ENCODE results near the gene CPNE5.

The CPNE5 gene

DNA sequence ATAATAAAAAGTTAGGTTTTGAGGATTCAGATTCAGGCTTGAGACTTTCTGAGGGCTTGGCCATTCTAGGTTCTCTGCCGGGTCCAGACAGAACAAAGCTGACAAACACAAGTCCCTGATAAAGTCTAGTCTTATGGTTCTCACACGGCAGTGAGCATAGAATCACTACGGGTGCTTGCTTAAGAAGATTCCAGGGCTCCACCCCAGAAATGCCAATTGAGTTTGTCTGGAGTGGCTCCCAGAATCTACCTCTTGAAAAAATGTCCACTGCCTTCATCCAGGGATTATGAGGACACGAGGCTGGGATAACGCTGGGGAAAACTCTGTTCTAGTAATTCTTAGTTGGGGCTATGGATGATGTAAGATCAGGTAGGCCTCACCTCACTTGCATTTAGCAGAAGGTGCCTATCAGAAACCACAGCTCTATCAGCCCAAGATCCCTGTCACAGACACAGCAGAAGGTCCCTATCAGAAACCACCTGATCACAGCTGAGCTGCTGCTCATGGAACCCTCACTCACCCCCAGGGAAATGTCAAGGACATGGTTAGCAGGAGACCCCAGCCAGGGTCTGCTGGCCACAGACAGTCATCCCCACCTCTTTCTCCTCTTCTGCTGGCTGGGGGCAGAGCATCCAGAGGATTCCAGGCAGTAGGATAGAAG, 89.3 kb downstream of the CPNE5 start:
- FAIRE-seq (no peak), DNase-seq (ENCODE audit: low spot score) (no peak)

- FAIRE-seq (no peak), DNase-seq (ENCODE audit: low spot score) (no peak)
Observed at GRCh38 chr6:36746251-36746650, 93.0 kb downstream of the CPNE5 start.

DNA sequence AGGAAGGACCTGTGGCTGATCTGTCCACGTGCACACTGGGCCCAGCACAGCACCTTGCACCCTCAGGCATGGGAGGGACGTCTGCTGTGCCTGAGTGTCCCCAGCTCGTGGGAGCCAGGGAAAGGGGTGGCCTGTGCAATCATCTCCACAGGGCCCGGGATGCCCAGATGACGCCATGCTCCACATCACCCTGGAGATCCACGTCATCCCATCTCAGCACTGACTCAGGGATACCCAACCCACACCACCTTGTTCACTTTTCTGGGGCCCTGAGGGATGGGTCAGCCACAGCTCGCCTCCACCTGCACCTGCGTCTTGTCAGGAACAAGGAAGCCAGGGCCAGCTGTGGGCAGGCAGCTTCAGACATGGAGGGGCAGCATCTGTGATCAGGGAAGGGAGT, 93.4 kb downstream of the CPNE5 start:
- no peak for DNase-seq (ENCODE audit: low spot score)
- no peak for FAIRE-seq

- FAIRE-seq (no peak), DNase-seq (ENCODE audit: low spot score) (no peak)
Observed at GRCh38 chr6:36745283-36745682, 94.0 kb downstream of the CPNE5 start.

- DNase-seq (ENCODE audit: low spot score) (no peak), FAIRE-seq (no peak)
Observed at GRCh38 chr6:36744304-36744673, 95.0 kb downstream of the CPNE5 start.

DNA sequence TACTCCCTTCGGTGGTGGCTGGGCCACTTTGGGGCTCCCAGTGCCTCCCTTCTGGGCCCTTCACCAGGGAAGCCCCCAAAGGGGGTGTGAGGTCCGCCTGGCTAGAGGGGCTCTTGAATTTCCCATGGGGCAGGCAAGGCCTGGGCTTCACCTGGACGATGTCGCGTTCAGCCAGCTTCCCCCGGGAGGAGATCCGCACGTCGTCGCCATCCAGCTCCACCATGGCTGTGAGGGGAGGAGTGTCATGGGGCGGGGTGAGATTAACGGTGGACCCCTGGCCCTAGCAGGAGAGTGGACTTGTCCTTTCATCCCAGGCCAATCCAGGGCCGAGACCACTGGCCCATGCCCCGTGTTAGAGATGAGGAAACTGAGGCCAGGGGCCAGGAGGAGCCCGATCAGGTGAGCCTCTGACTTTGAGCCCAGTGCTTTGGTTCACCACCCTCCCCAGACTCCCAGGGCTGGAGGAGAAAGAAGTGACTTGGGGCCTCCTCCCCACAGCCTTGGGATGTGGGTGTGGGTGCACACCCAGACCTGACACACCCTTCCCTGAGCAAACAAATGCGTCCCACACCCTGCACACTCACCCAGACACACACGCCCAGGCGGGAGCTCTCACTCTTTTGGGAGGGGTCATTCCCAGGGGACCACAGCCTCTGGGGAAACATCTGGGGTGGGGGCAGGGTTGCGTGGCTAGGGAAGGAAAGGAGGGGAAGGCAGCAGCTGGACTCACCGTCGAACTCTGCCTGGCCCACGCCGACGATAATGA, 95.5 kb downstream of the CPNE5 start:
- no peak for DNase-seq (ENCODE audit: low spot score)

GRCh38 chr6:36743032-36743431, 96.2 kb downstream of the CPNE5 start:
- DNase-seq (ENCODE audit: low spot score) (no peak), FAIRE-seq (no peak)

More for the DNA sequence above, 95.5 kb downstream of the CPNE5 start:
- no peak for FAIRE-seq

DNA sequence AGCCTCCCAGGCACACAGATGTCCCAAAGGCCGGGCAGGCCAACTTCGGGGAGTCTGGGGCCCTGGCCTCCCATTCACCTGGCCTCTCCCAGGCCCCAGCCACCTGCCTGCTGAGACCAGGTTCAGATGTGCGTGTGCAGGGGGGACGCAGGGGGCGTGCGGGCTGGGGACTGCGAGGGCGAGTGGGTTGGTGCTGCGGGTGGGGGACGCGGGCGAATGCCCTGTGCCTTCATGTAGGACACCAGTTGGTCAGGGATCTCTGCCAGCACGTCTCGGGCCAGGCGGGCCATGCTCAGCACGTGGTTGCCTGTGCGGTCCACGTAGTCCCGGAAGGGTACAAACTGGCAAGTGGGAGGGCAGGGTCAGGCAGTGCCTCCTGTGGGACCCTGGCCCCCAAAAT, 97.1 kb downstream of the CPNE5 start:
- DNase-seq (ENCODE audit: low spot score) (no peak), FAIRE-seq (no peak)

DNA sequence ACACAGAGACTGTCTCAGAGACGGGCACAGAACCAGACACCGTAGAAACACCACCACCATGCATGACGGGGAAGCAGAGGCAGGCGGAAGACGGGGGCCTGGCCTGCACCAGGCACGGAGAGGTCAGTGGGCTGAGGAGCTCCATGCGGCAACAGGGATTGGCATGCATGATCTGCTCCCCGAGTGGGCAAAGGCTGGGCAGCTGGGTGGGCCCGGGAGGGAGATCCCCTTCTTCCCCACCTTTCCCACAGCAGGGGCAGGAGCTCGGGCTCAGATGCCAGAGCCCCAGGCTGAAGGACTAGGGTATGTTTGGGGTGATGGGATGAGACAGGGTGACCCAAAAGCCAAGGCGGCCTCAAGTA, 98.4 kb downstream of the CPNE5 start:
- no peak for DNase-seq (ENCODE audit: low spot score)
- no peak for FAIRE-seq

GRCh38 chr6:36739947-36740817, 99.1 kb downstream of the CPNE5 start:
- DNase-seq (ENCODE audit: low spot score) (no peak), FAIRE-seq (no peak)

- no peak for DNase-seq (ENCODE audit: low spot score)
- no peak for FAIRE-seq
Observed at GRCh38 chr6:36738108-36738507, 101.1 kb downstream of the CPNE5 start.

DNA sequence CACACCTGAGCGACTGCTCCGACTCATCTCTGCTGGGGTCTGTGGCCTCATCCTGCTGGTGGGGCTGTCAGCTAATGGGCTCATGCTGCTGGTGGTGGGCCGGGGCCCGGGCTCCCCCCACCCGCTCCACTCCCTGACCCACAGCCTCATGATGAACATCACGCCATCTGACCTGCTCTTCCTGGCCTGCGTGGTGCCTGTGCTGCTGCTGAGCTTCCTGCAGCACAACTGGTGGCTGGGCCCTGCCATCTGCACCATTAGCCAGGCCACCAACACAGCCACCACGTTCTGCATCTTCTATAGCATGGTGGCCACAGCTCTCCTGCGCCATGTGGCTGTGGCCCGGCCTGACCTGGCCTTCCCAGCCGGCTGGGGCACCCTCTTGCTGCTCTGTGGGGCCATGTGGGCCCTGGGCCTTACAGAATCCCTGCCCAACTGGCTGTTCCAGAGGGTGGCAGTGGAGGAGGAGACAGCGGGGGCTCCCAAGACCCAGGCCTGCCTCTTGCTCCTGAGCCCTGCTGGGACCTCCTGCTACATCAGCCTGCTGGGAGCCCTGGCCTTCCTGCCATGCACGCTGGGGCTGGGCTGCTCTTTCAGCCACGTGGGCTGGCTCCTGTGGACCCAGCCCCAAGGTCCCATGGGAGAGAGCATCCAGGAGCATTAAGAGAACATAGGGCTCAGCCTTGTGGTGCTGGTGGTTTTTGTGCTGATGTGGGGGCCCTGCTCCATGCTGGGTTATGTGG, 102.0 kb downstream of the CPNE5 start:
- peak; percentile 5 for FAIRE-seq
- no peak for DNase-seq (ENCODE audit: low spot score)

GRCh38 chr6:36735110-36736071, 103.9 kb downstream of the CPNE5 start:
- DNase-seq (ENCODE audit: low spot score) (no peak), FAIRE-seq (no peak)

- no peak for DNase-seq (ENCODE audit: low spot score)
- no peak for FAIRE-seq
Observed at GRCh38 chr6:36734486-36735060, 104.7 kb downstream of the CPNE5 start.

DNA sequence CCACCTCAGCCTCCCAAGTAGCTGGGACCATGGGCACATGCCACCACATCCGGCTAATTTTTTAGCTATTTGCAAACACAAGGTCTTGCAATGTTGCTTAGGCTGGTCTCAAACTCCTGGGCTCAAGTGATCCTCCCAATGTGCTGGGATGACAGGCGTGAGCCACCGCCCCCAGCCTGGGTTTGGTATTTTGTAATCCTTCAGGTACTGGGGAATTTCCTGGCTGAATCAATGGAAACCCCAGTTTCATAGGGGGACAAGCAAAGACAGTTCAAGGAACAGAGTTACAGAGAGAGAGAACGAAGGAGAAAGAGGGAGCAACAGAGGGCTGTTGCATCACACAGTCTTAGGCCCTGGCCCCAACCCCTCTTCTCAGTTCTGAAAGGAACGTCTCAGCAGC, 105.9 kb downstream of the CPNE5 start:
- DNase-seq (ENCODE audit: low spot score) (no peak), FAIRE-seq (no peak)

GRCh38 chr6:36731622-36732310, 107.5 kb downstream of the CPNE5 start:
- DNase-seq (ENCODE audit: low spot score) (no peak), FAIRE-seq (no peak)

GRCh38 chr6:36730424-36731380, 108.5 kb downstream of the CPNE5 start:
- DNase-seq (ENCODE audit: low spot score) (no peak), FAIRE-seq (no peak)

- DNase-seq (ENCODE audit: low spot score): no peak
Observed at GRCh38 chr6:36729161-36729524, 110.1 kb downstream of the CPNE5 start.

More at GRCh38 chr6:36729161-36729524, 110.1 kb downstream of the CPNE5 start:
- FAIRE-seq: no peak
